ENCODE results near the gene LDLR.
A peak's percentile ranks its signal among the peaks of the same experiment; 100 is the strongest.
"Not testable (repeated sequence)": the region's sequence is repeated elsewhere in the genome, so short reads cannot be mapped to it uniquely, and the experiment has no call there.

The LDLR gene

DNA sequence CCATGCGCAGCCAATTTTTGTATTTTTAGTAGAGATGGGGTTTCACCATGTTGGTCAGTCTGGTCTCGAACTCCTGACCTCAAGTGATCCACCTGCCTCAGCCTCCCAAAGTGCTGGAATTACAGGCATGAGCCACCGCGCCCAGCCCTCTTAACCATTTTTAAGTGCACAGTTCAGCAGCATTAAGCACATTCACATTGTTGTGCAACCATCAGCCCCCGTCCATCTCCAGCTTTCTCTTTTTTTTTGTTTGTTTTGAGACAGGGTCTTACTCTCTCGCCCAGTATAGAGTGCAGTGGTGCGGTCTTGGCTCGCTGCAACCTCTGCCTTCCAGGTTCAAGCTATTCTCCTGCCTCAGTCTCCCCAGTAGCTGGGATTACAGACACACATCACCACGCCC, 12.5 kb upstream of the LDLR start:
- not testable (repeated sequence) for DNase-seq

DNA sequence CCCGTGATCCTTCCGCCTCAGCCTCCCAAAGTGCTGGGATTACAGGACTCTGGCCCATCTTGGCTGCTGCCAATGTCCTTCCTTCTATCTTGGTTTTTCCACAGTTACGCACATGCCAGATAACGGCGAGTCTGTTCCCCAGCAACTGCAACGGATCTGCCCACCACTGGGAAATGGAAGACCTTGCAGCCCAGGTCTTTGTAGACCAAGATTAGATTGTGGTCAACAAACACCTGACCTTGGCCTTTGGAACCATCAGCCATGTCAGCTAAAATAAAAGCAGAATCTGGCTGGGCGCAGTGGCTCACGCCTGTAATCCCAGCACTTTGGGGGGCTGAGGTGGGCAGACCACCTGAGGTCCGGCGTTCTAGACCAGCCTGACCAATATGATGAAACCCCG, 10.4 kb upstream of the LDLR start:
- DNase-seq: no peak

DNA sequence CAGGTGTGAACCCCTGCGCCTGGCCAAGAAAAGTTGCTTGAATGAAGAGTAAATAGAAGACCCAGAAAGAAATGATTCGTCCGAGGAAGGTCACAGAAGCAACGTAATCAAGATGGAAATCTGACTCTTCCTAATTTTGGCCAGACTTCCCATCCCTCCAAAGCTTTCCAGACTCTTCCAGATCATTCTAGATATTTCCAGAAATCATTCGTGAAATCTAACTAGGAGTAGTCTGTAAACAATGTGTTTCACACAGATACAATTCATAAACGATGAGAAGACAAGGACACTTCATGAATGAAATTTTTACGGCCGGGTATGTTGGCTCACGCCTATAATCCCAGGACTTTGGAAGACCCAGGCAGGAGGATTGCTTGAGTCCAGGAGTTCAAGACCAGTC, 9.3 kb upstream of the LDLR start:
- DNase-seq: no peak

DNA sequence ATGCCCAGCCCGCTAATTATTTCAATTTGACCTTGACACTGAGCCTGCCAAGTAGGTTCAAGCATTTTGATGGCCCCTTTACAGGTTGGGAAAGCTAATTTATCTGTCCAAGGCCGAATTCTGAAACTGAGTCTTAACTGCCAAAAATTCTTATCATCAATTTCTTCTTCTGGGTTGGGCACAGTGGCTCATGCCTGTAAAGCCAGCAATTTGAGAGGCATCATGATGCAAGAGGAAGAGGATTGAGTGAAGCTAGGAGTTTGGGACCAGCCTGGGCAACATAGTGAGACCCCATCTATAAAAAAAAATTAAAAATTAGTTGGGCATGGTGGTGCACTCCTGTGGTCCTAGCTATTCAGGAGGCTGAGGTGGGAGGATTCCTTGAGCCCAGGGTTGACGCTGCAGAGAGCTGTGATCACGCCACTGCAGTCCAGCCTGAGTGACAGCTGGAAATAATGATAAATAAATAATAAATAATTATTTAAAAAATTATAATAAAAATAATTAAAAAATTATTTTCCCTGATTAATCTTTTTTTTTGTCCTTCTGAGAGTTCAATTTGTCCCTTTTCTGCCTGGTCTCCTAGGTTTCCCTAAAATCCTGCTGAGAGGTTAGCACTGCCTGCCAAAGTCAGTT, 1.3 kb upstream of the LDLR start:
- DNase-seq: no peak

DNA sequence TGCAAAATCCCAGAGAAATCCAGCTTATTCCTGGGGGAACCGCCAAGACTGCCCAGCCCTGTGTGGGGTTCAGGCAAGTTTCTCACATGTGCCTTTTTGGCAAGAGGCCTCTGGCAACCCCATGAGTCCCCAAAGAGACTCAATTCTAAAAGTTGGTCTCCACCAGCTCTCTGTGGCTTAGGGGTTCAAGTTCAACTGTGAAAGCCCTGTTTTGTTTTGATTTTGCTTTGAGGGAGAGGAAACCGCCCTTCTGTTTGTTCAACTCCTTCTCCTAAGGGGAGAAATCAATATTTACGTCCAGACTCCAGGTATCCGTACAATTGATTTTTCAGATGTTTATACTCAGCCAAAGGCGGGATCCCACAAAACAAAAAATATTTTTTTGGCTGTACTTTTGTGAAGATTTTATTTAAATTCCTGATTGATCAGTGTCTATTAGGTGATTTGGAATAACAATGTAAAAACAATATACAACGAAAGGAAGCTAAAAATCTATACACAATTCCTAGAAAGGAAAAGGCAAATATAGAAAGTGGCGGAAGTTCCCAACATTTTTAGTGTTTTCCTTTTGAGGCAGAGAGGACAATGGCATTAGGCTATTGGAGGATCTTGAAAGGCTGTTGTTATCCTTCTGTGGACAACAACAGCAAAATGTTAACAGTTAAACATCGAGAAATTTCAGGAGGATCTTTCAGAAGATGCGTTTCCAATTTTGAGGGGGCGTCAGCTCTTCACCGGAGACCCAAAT, 583 bp upstream of the LDLR start:
- DNase-seq: no peak

DNA sequence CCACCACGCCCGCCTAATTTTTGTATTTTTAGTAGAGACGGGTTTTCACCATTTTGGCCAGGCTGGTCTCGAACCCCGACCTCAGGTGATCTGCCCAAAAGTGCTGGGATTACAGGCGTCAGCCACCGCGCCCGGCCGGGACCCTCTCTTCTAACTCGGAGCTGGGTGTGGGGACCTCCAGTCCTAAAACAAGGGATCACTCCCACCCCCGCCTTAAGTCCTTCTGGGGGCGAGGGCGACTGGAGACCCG, 676 bp downstream of the LDLR start:
- DNase-seq: not testable (repeated sequence)

DNA sequence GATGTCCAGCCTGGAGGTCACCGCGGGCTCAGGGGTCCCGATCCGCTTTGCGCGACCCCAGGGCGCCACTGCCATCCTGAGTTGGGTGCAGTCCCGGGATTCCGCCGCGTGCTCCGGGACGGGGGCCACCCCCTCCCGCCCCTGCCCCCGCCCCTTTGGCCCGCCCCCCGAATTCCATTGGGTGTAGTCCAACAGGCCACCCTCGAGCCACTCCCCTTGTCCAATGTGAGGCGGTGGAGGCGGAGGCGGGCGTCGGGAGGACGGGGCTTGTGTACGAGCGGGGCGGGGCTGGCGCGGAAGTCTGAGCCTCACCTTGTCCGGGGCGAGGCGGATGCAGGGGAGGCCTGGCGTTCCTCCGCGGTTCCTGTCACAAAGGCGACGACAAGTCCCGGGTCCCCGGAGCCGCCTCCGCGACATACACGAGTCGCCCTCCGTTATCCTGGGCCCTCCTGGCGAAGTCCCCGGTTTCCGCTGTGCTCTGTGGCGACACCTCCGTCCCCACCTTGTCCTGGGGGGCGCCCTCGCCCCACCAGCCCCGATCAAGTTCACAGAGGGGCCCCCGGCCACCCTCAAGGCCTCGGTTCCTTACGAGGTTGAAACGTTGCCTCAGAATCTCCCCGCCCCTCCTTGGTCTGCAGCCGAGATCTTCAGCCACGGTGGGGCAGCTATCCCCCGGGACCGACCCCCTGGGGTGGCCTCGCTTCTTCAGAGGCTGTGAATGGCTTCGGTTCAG, 1.2 kb downstream of the LDLR start:
- peak; percentile 87 to 93 for DNase-seq

DNA sequence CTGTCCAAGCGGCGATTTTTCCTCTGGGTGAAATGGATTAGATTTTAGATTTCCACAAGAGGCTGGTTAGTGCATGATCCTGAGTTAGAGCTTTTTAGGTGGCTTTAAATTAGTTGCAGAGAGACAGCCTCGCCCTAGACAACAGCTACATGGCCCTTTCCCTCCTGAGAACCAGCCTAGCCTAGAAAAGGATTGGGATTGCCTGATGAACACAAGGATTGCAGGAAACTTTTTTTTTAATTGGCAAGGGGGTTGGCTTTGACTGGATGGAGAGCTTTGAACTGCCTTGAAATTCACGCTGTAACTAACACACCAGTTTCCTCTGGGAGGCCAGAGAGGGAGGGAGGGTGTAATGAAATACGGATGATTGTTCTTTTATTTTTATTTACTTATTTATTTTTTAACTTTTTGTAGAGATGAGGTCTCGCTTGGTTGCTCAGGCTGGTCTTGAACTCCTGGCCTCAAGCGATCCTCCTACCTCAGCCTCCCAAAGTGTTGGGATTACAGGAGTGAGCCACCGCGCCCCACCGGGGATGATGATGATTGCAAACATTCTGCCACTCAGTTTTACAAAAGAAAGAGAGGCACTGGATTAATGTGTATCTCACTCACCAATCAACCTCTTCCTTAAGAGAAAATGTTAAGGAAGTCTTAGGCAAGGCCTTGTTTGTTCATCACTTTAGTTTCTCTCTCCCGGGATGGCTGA, 1.9 kb downstream of the LDLR start:
- no peak for DNase-seq

DNA sequence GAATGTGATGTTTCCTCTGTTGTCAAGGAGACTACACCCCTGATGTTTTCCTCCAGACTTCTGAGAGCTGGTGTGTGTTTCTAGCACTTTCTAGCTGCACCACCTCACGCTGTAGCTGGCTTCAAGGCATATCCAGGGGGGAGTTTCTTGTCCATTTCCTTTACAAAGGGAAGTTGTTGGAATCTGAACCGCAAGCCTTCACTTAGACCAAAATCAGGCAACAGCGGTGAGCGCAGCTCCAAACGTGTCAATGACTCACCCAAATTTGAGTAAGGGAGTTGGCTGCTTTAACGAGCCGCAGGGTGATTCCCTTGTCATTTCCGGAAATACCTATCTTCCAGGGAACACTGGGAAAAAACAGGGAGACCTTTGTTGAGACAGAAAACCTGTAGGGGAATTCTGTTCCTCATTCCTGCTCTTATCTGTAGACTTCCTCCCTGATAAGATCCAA, 2.5 kb downstream of the LDLR start:
- DNase-seq: no peak

DNA sequence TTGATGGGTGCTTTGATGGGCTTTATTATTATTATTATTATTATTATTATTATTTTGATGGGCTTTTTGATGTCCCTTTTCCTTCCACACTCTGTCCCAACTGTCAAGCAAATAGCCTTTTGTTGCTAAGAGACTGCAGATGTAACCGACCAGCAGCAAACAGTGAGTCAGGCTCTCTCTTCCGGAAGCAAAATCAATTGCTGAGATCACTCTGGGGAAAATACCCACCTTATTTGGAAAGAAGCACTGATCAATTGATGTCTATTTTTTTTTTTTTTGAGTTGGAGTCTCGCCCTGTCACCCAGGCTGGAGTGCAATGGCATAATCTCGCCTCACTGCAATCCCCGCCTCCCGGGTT, 2.9 kb downstream of the LDLR start:
- no peak for DNase-seq

DNA sequence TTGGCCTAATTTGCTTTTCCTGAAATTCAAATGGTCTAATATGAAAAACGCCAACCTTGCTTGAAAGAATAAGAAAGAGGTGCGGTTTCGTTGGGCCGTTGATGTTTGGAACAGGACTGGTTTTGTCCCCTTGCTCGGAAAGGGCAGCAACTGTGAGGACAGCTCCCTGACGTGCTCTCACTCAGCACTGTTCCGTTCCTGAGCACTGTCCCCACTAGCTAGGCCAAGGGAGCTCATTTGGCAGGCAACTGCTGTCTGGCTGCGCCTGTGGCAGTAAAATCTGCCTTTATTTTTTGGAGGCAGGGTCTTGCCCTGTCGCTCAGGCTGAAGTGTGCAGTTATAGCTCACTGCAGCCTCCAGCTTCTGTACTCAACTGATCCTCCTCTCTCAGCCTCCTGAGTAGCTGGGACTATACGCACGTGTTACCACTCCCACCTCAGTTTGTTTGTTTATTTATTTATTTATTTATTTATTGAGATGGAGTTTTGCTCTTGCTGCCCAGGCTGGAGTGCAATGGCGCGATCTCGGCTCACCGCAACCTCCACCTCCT, 4.5 kb downstream of the LDLR start:
- DNase-seq: no peak

DNA sequence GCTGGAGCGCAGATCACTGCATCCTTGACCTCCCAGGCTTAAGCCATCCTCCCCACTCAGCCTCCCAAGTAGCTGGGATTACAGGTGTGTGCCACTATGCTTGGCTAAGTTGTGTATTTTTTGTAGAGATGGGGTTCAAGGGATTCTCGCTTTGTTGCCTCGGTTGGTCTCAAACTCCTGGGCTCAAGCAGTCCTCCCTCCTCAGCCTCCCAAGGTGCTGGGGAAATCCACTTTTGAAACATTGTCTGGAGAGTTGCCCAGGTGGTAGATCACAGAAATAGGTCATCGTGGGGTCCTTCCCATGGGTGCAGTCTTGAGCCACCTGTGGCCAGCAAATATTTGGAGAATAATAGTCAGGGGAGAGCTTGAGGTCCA, 5.2 kb downstream of the LDLR start:
- DNase-seq: no peak

DNA sequence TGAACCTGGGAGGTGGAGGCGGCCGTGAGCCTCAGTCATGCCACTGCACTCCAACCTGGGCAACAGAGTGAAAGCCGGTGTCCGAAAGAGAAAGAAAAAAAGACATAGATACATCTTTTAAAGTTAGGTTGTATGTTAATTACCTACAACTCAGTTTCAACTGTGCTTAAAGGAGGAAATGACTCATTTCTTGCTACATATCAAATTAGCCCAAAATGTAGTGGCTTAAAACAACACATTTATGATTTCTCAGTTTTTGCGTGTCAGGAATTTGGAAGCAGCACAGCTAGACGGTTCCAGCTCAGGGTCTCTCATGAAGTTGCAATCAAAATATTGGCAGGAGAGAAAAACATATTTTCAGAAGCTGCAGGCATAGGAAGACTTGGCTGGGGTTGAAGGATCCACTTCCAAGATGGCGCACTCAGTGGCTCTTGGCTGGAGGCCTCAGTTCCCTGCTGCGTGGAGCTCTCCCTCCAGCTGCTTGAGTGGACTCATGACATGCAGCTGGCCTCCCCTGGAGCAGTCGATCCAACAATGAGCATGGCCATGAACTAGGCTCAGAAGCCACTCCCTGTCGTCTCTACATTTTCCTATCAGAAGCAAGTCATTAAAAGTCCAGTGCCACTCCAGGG, 7.1 kb downstream of the LDLR start:
- DNase-seq: no peak

DNA sequence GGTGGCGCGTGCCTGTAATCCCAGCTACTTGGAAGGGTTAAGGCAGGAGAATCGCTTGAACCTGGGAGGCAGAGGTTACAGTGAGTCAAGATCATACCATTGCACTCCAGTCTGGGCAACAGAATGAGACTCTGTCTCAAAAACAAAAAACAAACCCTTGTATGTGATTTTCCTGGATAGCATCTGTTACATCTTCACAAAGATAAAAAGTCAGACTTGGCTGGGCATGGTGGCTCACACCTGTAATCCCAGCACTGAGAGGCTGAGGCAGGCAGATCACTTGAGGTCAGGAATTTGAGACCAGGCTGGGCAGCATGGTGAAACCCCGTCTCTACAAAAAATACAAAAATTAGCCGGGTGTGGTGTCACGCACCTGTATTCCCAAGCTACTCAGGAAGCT, 8.1 kb downstream of the LDLR start:
- DNase-seq: not testable (repeated sequence)

DNA sequence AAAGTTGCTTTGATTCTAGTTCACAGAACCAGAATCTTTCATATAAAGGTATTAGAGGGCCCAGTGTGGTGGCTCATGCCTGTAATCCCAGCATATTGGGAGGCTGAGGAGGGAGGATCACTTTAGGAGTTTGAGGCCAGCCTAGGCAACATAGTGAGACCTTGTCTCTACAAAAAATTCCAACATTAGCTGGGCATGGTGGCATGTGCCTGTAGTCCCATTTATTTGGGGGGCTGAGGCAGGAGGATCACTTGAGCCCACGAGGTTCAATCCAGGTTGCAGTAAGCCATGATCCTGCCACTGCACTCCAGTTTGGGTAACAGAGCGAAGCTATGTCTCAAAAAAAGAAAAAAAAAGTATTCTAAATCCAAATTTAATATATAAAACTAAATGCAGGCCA, 9.1 kb downstream of the LDLR start:
- no peak for DNase-seq

DNA sequence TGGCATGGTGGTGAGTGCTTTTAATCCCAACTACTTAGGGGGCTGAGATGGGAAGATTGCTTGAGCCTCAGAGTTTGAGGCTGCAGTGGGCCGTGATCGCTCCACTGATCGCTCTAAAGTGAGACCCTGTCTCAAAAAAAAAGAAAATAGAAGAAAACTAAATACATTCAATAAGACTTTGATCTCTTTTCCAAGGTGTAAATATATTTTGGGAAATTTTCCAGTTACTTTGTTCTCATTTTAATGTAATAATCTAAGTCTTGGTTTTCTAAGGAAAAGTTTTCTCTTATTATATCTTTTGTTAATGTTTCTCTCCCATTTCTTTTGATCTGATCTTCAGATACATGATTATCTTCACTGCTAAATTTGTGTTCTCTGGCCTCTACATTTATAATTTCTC, 9.6 kb downstream of the LDLR start:
- DNase-seq: no peak

DNA sequence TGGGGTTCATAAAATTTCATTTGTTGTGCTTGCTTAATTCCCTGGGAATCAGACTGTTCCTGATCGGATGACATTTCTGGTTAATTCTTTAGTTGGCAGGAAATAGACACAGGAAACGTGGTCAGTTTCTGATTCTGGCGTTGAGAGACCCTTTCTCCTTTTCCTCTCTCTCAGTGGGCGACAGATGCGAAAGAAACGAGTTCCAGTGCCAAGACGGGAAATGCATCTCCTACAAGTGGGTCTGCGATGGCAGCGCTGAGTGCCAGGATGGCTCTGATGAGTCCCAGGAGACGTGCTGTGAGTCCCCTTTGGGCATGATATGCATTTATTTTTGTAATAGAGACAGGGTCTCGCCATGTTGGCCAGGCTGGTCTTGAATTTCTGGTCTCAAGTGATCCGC, 10.8 kb downstream of the LDLR start:
- DNase-seq: no peak

DNA sequence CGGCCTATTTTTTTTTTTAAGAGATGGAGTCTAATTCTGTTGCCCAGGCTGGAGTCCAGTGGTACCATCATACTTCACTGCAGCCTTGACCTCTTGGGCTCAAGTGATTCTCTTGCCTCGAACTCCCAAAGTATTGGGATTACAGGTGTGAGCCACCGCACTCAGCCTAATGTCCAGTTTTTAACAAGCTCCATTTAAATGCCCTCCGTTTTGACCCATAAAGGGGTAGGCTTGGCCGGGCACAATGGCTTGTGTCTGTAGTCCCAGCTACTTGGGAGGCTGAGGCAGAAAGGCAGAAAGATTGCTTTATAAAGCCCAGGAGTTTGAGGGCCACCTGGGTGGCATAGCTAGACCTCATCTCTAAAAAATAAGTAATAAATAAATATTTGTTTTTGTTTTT, 11.8 kb downstream of the LDLR start:
- no peak for DNase-seq

DNA sequence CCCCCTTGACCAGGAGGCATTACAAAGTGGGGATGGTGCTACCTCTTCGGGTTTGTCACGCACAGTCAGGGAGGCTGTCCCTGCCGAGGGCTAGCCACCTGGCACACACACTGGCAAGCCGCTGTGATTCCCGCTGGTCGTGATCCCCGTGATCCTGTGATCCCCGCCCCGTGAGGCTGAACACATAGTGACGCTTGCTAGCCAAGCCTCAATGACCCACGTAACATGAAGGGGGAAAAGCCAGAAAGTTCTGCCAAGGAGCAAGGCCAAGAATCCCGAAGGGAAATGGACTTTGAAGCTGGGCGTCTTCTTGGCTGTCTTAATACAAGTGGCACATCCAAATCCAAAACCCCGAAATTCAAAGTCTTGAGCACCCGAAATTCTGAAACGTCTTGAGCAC, 13.7 kb downstream of the LDLR start:
- DNase-seq: no peak

DNA sequence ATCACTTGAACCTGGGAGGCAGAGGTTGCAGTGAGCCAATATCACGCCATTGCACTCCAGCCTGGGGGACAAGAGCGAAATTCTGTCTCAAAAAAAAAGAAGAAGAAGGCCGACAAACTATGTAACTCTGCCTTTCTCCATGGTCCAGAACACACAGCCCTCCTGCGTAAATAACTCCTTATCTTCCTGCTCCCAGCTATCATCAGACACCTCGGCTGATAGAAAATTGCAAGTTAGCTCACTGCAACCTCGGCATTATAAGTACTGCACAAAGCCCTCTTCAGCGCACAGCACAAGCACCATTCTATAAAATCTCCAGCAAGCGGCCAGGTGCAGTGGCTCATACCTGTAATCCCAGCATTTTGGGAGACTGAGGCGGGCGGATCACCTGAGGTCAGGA, 14.4 kb downstream of the LDLR start:
- DNase-seq: not testable (repeated sequence)

DNA sequence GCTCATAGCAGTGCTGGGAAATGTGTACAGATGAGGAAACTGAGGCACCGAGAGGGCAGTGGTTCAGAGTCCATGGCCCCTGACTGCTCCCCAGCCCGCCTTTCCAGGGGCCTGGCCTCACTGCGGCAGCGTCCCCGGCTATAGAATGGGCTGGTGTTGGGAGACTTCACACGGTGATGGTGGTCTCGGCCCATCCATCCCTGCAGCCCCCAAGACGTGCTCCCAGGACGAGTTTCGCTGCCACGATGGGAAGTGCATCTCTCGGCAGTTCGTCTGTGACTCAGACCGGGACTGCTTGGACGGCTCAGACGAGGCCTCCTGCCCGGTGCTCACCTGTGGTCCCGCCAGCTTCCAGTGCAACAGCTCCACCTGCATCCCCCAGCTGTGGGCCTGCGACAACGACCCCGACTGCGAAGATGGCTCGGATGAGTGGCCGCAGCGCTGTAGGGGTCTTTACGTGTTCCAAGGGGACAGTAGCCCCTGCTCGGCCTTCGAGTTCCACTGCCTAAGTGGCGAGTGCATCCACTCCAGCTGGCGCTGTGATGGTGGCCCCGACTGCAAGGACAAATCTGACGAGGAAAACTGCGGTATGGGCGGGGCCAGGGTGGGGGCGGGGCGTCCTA, 15.9 kb downstream of the LDLR start:
- DNase-seq: no peak

DNA sequence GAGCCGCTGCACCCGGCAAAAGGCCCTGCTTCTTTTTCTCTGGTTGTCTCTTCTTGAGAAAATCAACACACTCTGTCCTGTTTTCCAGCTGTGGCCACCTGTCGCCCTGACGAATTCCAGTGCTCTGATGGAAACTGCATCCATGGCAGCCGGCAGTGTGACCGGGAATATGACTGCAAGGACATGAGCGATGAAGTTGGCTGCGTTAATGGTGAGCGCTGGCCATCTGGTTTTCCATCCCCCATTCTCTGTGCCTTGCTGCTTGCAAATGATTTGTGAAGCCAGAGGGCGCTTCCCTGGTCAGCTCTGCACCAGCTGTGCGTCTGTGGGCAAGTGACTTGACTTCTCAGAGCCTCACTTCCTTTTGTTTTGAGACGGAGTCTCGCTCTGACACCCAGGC, 17.2 kb downstream of the LDLR start:
- no peak for DNase-seq

DNA sequence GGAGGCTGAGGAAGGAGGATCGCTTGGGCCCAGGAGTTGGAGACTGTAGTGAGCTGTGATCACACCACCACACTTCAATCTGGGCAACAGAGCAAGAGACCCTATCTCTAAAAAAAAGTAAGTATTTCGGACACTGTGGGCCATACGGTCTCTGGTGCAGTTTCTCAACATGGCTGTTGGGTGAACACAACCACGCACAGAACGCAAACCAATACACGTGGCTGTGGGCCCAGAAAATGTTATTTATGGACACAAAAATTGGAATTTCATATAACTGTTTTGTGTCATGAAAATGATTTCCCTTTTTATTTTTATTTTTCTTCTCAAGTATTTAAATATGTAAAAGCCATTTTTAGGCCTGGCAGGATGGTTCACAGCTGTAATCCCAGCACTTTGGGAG, 19.5 kb downstream of the LDLR start:
- no peak for DNase-seq

Measured in NCI-H1930 (cell line).